GM23338 (cell line): ENCODE measurements around the gene NAAA. TPM values are rescaled to one million over a fixed set of nuclear protein-coding genes. Genes with fewer than 3 reads are reported as not detected.

Experiments
- ATAC-seq: fragments of 200-7000 bp; cut with Tn5 transposase; 3 replicates; pipeline ENCODE4 v1.9.1; 2020
- DNase-seq: peaks from one replicate; pipeline ENCODE4 v3.0.0-alpha.2; 2015; ENCODE audit warnings: low spot score
- H2AFZ ChIP-seq: fragments of 200-600 bp; sonication (generic); 2 replicates; pipeline ENCODE4 v1.8.0; 2016; ENCODE audit warnings: antibody characterized with exemption, mild to moderate bottlenecking, moderate library complexity
- H3F3A ChIP-seq: fragments of 200-600 bp; sonication (generic); replicated peaks from 2 replicates; pipeline ENCODE4 v1.8.0; 2017; ENCODE audit warnings: antibody characterized with exemption, mixed run types, low read depth
- H3K27ac ChIP-seq: fragments of 200-600 bp; sonication (generic); 2 replicates; pipeline ENCODE4 v1.6.1; 2016; ENCODE audit warnings: low read depth
- H3K27me3 ChIP-seq: fragments of 200-600 bp; sonication (generic); 2 replicates; pipeline ENCODE4 v1.8.0; 2016; ENCODE audit warnings: mild to moderate bottlenecking, mixed run types, moderate library complexity; ENCODE audit not compliant: insufficient read depth
- H3K36me3 ChIP-seq: fragments of 200-600 bp; sonication (generic); 2 replicates; pipeline ENCODE4 v1.8.0; 2016; ENCODE audit warnings: mild to moderate bottlenecking; ENCODE audit not compliant: insufficient read depth
- H3K4me1 ChIP-seq: fragments of 200-600 bp; sonication (generic); 2 replicates; pipeline ENCODE4 v1.8.0; 2016; ENCODE audit warnings: mild to moderate bottlenecking, moderate library complexity; ENCODE audit not compliant: insufficient read depth
- H3K4me2 ChIP-seq: fragments of 200-600 bp; sonication (generic); 2 replicates; pipeline ENCODE4 v1.7.1; 2017; ENCODE audit warnings: mixed run types
- H3K4me3 ChIP-seq: fragments of 200-600 bp; sonication (generic); 2 replicates; pipeline ENCODE4 v1.6.1; 2016; ENCODE audit warnings: mixed run types
- H3K79me2 ChIP-seq: fragments of 200-600 bp; sonication (generic); replicated peaks from 2 replicates; pipeline ENCODE4 v1.8.0; 2017; ENCODE audit warnings: mild to moderate bottlenecking; ENCODE audit not compliant: insufficient read depth
- H3K9me2 ChIP-seq: fragments of 200-600 bp; sonication (generic); 2 replicates; pipeline ENCODE4 v1.8.0; 2017; ENCODE audit not compliant: insufficient read depth
- H4K20me1 ChIP-seq: fragments of 200-600 bp; sonication (generic); replicated peaks from 2 replicates; pipeline ENCODE4 v1.8.0; 2017; ENCODE audit warnings: mild to moderate bottlenecking; ENCODE audit not compliant: insufficient read depth
- H3K27ac Mint-ChIP-seq: 2 replicates; pipeline ENCODE4 v1.8.0; 2020; ENCODE audit warnings: inconsistent platforms, mild to moderate bottlenecking, moderate library complexity, mixed read lengths
- H3K27me3 Mint-ChIP-seq: 3 replicates; pipeline ENCODE4 v1.8.0; 2022; ENCODE audit warnings: low read depth, mild to moderate bottlenecking, moderate library complexity, mixed read lengths, inconsistent platforms; ENCODE audit not compliant: insufficient read depth, poor library complexity
- H3K36me3 Mint-ChIP-seq: 3 replicates; pipeline ENCODE4 v1.8.0; 2021; ENCODE audit warnings: low read depth, mild to moderate bottlenecking, inconsistent platforms, moderate library complexity, mixed read lengths
- H3K4me1 Mint-ChIP-seq: 3 replicates; pipeline ENCODE4 v1.8.0; 2020; ENCODE audit warnings: mild to moderate bottlenecking, inconsistent platforms, mixed read lengths
- H3K4me3 Mint-ChIP-seq: 3 replicates; pipeline ENCODE4 v1.8.0; 2021; ENCODE audit warnings: moderate library complexity, mild to moderate bottlenecking, inconsistent platforms, mixed read lengths
- H3K9me3 Mint-ChIP-seq: 3 replicates; pipeline ENCODE4 v1.8.0; 2020; ENCODE audit warnings: moderate library complexity, mild to moderate bottlenecking, inconsistent platforms, mixed read lengths
- ETS1 ChIP-seq: IDR thresholded peaks from 2 replicates; pipeline ENCODE4 v1.6.1; 2016; ENCODE audit warnings: antibody characterized with exemption
- EZH2 ChIP-seq: fragments of 200-600 bp; sonication (generic); IDR thresholded peaks from one replicate; pipeline ENCODE4 v1.8.0; 2017; ENCODE audit warnings: antibody characterized with exemption, mild to moderate bottlenecking, low read depth; ENCODE audit not compliant: unreplicated experiment
- EZH2phosphoT487 ChIP-seq: fragments of 200-600 bp; sonication (generic); IDR thresholded peaks from one replicate; pipeline ENCODE4 v1.8.1; 2018; ENCODE audit warnings: antibody characterized with exemption; ENCODE audit not compliant: unreplicated experiment
- JUNB ChIP-seq: IDR thresholded peaks from one replicate; pipeline ENCODE4 v1.6.1; 2016; ENCODE audit warnings: antibody characterized with exemption; ENCODE audit not compliant: unreplicated experiment
- NANOG ChIP-seq: IDR thresholded peaks from 2 replicates; pipeline ENCODE4 v1.6.1; 2016; ENCODE audit warnings: antibody characterized with exemption, borderline replicate concordance
- REST ChIP-seq: IDR thresholded peaks from one replicate; pipeline ENCODE4 v1.6.1; 2018; ENCODE audit warnings: antibody characterized with exemption; ENCODE audit not compliant: unreplicated experiment
- STAT1 ChIP-seq: IDR thresholded peaks from one replicate; pipeline ENCODE4 v1.6.1; 2016; ENCODE audit warnings: antibody characterized with exemption; ENCODE audit not compliant: unreplicated experiment
- ZNF114 ChIP-seq: fragments of 250-450 bp; sonication (Bioruptor Pico); IDR thresholded peaks from 2 replicates; pipeline ENCODE4 v1.5.0; 2020; ENCODE audit warnings: mild to moderate bottlenecking, moderate library complexity
- ZNF331 ChIP-seq: fragments of 250-450 bp; sonication (Bioruptor Pico); IDR thresholded peaks from 2 replicates; pipeline ENCODE4 v1.5.0; 2020; ENCODE audit warnings: low read depth, mild to moderate bottlenecking, moderate library complexity
- ZNF462 ChIP-seq: fragments of 250-450 bp; sonication (Bioruptor Pico); IDR thresholded peaks from 2 replicates; pipeline ENCODE4 v1.5.0; 2020; ENCODE audit warnings: mild to moderate bottlenecking, moderate library complexity
- polyA plus RNA-seq: library from polyadenylated mRNA; unstranded; fragments of >200 nt; fragmentation: Nextera tagmentation; extraction: Ambion mirVana; gene quantifications from 2 replicates; pipeline ENCODE4 v1.2.1, GENCODE V29; 2016
- total RNA-seq: library from RNA; depleted of rRNA; stranded (reverse); fragments of >200 nt; shearing (Covaris generic); gene quantifications from 2 replicates; pipeline ENCODE4 v1.2.3, GENCODE V29; 2014

The NAAA gene
- total and polyA plus RNA-seq, 2 experiments from 2014 or later = 13.2 to 36.6 TPM

- Histone ChIP-seq H3K4me2 (no peak overlapping the region), H3K9me2 (no peaks in the 10 kb centered on the region), H3K27ac (no peak overlapping the region), H3K79me2 (peaks cover 82% of the 10 kb centered on the region), H3K36me3 (peaks cover 21% of the 10 kb centered on the region; the same call in 1 of the 2 replicates), H3K4me1 (peaks cover 7% of the 10 kb centered on the region), H3F3A (no peaks in the 10 kb centered on the region), H2AFZ (no peak overlapping the region), H4K20me1 (peaks cover 50% of the 10 kb centered on the region), H3K27me3 (no peaks in the 10 kb centered on the region), H3K4me3 (no peak overlapping the region)
- DNase-seq = no peak
- Mint-ChIP-seq H3K9me3 (no peaks in the 10 kb centered on the region), H3K27me3 (no peaks in the 10 kb centered on the region), H3K36me3 (peaks cover 32% of the 10 kb centered on the region), H3K4me3 (no peak overlapping the region), H3K4me1 (peaks cover 11% of the 10 kb centered on the region), H3K27ac (no peak overlapping the region)
- ATAC-seq = no peak
- TF ChIP-seq STAT1 = no peak
- no peak for TF ChIP-seq ZNF462 (CRISPR knock-in tag)
- no peak for TF ChIP-seq NANOG
- no peak for TF ChIP-seq ZNF331 (CRISPR knock-in tag)
Observed at GRCh38 chr4:75985116-75985515, 44.3 kb upstream of the NAAA start.

GRCh38 chr4:75980576-75980975 lies 39.8 kb upstream of the NAAA start:
- peaks cover 55% of the 10 kb centered on the region for H3K36me3 ChIP-seq
- no peaks in the 10 kb centered on the region for H3K27me3 Mint-ChIP-seq

More at GRCh38 chr4:75980576-75980975, 39.8 kb upstream of the NAAA start:
- no peak for ATAC-seq
- no peaks in the 10 kb centered on the region for H3K27me3 ChIP-seq
- H3K9me2 ChIP-seq = no peaks in the 10 kb centered on the region
- DNase-seq = no peak
- H2AFZ ChIP-seq = no peak overlapping the region
- H3K4me2 ChIP-seq = no peak overlapping the region
- no peaks in the 10 kb centered on the region for H3K4me1 ChIP-seq
- no peaks in the 10 kb centered on the region for H3F3A ChIP-seq
- H3K27ac ChIP-seq = no peak overlapping the region
- H3K4me3 Mint-ChIP-seq = no peak overlapping the region
- peaks cover 66% of the 10 kb centered on the region for H3K36me3 Mint-ChIP-seq
- no peaks in the 10 kb centered on the region for H3K4me1 Mint-ChIP-seq
- TF ChIP-seq REST = no peak
- no peak for TF ChIP-seq ETS1
- TF ChIP-seq EZH2phosphoT487 = no peak
- no peak for TF ChIP-seq ZNF114 (CRISPR knock-in tag)
- TF ChIP-seq STAT1 = no peak
- TF ChIP-seq ZNF331 (CRISPR knock-in tag) = no peak
- no peak for TF ChIP-seq JUNB
- TF ChIP-seq EZH2 = no peak
- TF ChIP-seq NANOG = no peak
- peaks cover 37% of the 10 kb centered on the region for H3K79me2 ChIP-seq
- H3K9me3 Mint-ChIP-seq = peaks cover 4% of the 10 kb centered on the region; the same call in 1 of the 3 replicates
- H3K27ac Mint-ChIP-seq = no peak overlapping the region
- peaks cover 17% of the 10 kb centered on the region for H4K20me1 ChIP-seq
- H3K4me3 ChIP-seq = no peak overlapping the region
